CD4-positive, alpha-beta T cell treated with Interleukin-2 at 100 ng/mL for 4 hours (primary cell): ENCODE results near the gene FBXL2.
"Not testable (repeated sequence)": the region's sequence is repeated elsewhere in the genome, so short reads cannot be mapped to it uniquely, and the experiment has no call there.

ENCODE experiments used
- DNase-seq: peaks from one replicate; pipeline ENCODE4 v3.0.0-alpha.2; 2020; ENCODE audit warnings: low spot score

FBXL2 gene

GRCh38 chr3:33429306-33429705 is 152.1 kb downstream of the FBXL2 start:
- not testable (repeated sequence) for DNase-seq

- no peak for DNase-seq
Measured at GRCh38 chr3:33430061-33430460, 152.8 kb downstream of the FBXL2 start.

- no peak for DNase-seq
Measured at GRCh38 chr3:33430571-33430970, 153.3 kb downstream of the FBXL2 start.

GRCh38 chr3:33433843-33434242 is 156.6 kb downstream of the FBXL2 start:
- no peak for DNase-seq
